Measurements from ENCODE around the gene P4HA2. TPM values are rescaled to one million over a fixed set of nuclear protein-coding genes. Genes with fewer than 3 reads are reported as not detected.

Gene P4HA2
- total and polyA plus RNA-seq, 2 of the 13 experiments (the other 11 are each of a cell fraction or from before 2014, with no cell fraction given): 37.7 to 126 TPM

DNA sequence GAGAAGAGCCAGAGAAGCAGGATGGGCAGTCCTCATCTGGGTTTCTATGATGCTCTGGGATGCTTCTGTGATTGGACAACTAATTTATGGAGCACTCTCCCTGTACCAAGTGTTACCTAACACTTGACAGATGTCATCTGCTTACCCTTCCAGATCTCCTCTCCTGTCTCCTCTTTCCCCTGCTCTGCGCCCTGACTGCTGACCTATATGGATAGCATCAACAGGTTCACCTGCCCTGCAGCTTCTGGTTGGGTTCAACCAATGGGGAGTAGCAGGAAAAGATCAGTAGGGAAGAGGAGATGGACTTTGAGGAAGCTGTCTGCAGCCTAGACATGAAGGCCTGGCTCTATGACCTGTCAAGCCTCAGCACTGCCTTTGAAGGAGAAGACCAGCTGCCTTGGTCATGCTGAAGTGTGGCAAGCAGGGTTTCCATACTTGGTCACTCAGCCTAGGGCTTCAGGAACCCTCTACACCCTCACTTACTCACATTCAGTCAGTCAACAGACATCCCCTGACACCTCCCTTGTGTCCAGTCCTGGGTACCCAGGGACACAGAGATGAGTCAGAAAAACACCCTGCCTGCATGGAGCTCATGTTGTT lies 11.3 kb upstream of the P4HA2 start:
- BruUV-seq (replicated peaks): no TSS peak
- no peak for FAIRE-seq
- TF ChIP-seq ARID2 (CRISPR knock-in tag; IDR thresholded peaks at IDR 0.05; ENCODE audit: borderline replicate concordance) (no peak), ZBTB42 (CRISPR knock-in tag; IDR thresholded peaks at IDR 0.05) (no peak), REXO4 (CRISPR knock-in tag; IDR thresholded peaks at IDR 0.05; ENCODE audit: borderline replicate concordance) (no peak), KDM2A (CRISPR knock-in tag; IDR thresholded peaks at IDR 0.05; ENCODE audit: borderline replicate concordance, low read depth) (no peak), ZNF674 (CRISPR knock-in tag; IDR thresholded peaks at IDR 0.05; ENCODE audit: low read depth) (no peak)
- TF ChIP-seq, protein P1, sequence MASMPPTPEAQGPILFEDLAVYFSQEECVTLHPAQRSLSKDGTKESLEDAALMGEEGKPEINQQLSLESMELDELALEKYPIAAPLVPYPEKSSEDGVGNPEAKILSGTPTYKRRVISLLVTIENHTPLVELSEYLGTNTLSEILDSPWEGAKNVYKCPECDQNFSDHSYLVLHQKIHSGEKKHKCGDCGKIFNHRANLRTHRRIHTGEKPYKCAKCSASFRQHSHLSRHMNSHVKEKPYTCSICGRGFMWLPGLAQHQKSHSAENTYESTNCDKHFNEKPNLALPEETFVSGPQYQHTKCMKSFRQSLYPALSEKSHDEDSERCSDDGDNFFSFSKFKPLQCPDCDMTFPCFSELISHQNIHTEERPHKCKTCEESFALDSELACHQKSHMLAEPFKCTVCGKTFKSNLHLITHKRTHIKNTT (CRISPR knock-in tag; IDR thresholded peaks at IDR 0.05): no peak
- TF ChIP-seq, protein P2, sequence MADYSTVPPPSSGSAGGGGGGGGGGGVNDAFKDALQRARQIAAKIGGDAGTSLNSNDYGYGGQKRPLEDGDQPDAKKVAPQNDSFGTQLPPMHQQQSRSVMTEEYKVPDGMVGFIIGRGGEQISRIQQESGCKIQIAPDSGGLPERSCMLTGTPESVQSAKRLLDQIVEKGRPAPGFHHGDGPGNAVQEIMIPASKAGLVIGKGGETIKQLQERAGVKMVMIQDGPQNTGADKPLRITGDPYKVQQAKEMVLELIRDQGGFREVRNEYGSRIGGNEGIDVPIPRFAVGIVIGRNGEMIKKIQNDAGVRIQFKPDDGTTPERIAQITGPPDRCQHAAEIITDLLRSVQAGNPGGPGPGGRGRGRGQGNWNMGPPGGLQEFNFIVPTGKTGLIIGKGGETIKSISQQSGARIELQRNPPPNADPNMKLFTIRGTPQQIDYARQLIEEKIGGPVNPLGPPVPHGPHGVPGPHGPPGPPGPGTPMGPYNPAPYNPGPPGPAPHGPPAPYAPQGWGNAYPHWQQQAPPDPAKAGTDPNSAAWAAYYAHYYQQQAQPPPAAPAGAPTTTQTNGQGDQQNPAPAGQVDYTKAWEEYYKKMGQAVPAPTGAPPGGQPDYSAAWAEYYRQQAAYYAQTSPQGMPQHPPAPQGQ (CRISPR knock-in tag; IDR thresholded peaks at IDR 0.05; ENCODE audit: borderline replicate concordance): no peak
- TF ChIP-seq, protein P3, sequence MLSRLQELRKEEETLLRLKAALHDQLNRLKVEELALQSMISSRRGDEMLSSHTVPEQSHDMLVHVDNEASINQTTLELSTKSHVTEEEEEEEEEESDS (CRISPR knock-in tag; IDR thresholded peaks at IDR 0.05; ENCODE audit: borderline replicate concordance): no peak

More for the DNA sequence above, 11.3 kb upstream of the P4HA2 start:
- Histone ChIP-seq H3K4me3 (replicated peaks in 1 of 3; ENCODE audit: insufficient read depth in 1 of 3, low read depth in 2 of 3, low read length in 3 of 3) (no peak overlapping the region), H4K20me1 (ENCODE audit: insufficient read depth, low read length) (no peaks in the 10 kb centered on the region), H3K4me1 (ENCODE audit: insufficient read depth, low read length) (no peaks in the 10 kb centered on the region), H3K79me2 (ENCODE audit: insufficient read depth, low read length) (no peaks in the 10 kb centered on the region), H3K27ac (ENCODE audit: extremely low read length, insufficient read depth, low read length) (no peak overlapping the region), H3K36me3 (replicated peaks in 1 of 2; ENCODE audit: control insufficient read depth in 1 of 2, insufficient read depth in 2 of 2, low read length in 2 of 2) (no peaks in the 10 kb centered on the region), H3K9me3 (ENCODE audit: low read length) (no peaks in the 10 kb centered on the region), H3K9ac (ENCODE audit: insufficient read depth, low read depth, low read length) (no peak overlapping the region), H2AFZ (ENCODE audit: low read length) (no peak overlapping the region), H3K27me3 (ENCODE audit: control insufficient read depth in 1 of 2, insufficient read depth in 2 of 2, low read length in 2 of 2) (no peaks in the 10 kb centered on the region; a peak in 3 of 5 replicates), H3K4me2 (ENCODE audit: low read depth, low read length) (no peak overlapping the region)
- ATAC-seq (no peak), DNase-seq (ENCODE audit: low spot score) (no peak)
- WGBS (ENCODE audit: low lambda C conversion rate): 0% methylated on average over 1 of the region's 1 CpG
- POLR2A ChIA-PET: interaction anchor here (1.0 kb wide), 1 partner anchor 11 kb away, joined by 7 read pairs; the partner anchor contains the start of gene P4HA2
- in situ Hi-C loops (cut with HindIII; ENCODE audit: extremely low pct_ligation_motif_present, low pct_unique_long_range_greater_than_20kb): no loop called here
- intact Hi-C loops (cut with micrococcal nuclease; ENCODE audit: unreplicated experiment): loop anchor here (2.0 kb wide), 1 partner anchor 40 kb away; no protein-coding TSS in a partner anchor
- CTCF ChIA-PET (ENCODE audit: low intra/inter-chr PET ratio, low total read pairs): interaction anchor here (1.2 to 1.4 kb wide), 2 partner anchors 44 to 262 kb away, joined by 3 to 8 read pairs; no protein-coding TSS in a partner anchor
